Heart right ventricle (tissue), 16 donors: ENCODE results near the gene RASD2. TPM values are rescaled to one million over a fixed set of nuclear protein-coding genes. Genes with fewer than 3 reads are reported as not detected.

Source experiments
- ATAC-seq, 8 donors: fragments of 200-7000 bp; cut with Tn5 transposase; one replicate each; pipeline ENCODE4 v1.9.1; 2020; ENCODE audit warnings: mild to moderate bottlenecking in 8 of 8, moderate library complexity in 8 of 8, moderate number of reproducible peaks in 1 of 8
- DNase-seq, 2 donors: peaks; one replicate each; pipeline ENCODE4 v3.0.0-alpha.2; 2020
- H3K27ac ChIP-seq, 10 donors: fragments of 200-600 bp; sonication (generic) in 2 of 10; one replicate each; pipeline versions ENCODE4 v1.5.0 to v1.8.0; 2020 to 2022; ENCODE audit warnings: mild to moderate bottlenecking in 3 of 10
- H3K27me3 ChIP-seq, 7 donors: fragments of 200-600 bp; one replicate each; pipeline ENCODE4 v1.8.0; 2021 to 2022; ENCODE audit warnings: mild to moderate bottlenecking in 2 of 7
- H3K36me3 ChIP-seq, 9 donors: fragments of 200-600 bp; sonication (generic) in 1 of 9; one replicate each; pipeline versions ENCODE4 v1.5.0 to v1.8.0; 2020 to 2022; ENCODE audit warnings: mild to moderate bottlenecking in 2 of 9
- H3K4me1 ChIP-seq, 9 donors: fragments of 200-600 bp; sonication (generic) in 1 of 9; one replicate each; pipeline versions ENCODE4 v1.5.0 to v1.8.0; 2020 to 2022; ENCODE audit warnings: mild to moderate bottlenecking in 4 of 9
- H3K4me3 ChIP-seq, 10 donors: fragments of 200-600 bp; sonication (generic) in 2 of 10; one replicate each; pipeline versions ENCODE4 v1.5.0 to v1.8.0; 2020 to 2022; ENCODE audit warnings: mild to moderate bottlenecking in 7 of 10, moderate library complexity in 2 of 10
- H3K9me3 ChIP-seq, 11 donors: fragments of 200-600 bp in 10 of 11; sonication (generic) in 2 of 11; one replicate each; pipeline versions ENCODE4 v1.5.0 to v1.8.0; 2013 to 2022; ENCODE audit warnings: mild to moderate bottlenecking in 2 of 11, control low read depth in 1 of 11, moderate library complexity in 1 of 11
- WGBS, 2 donors: extraction: QIAGEN DNeasy Blood & Tissue Kit; methylation state at CpG; one replicate each; pipeline ENCODE4 v1.1.7; 2013; ENCODE audit warnings: inconsistent platforms in 1 of 2; 5-methylcytosine and 5-hydroxymethylcytosine counted together
- intact Hi-C, 10 donors: fragments of 100-400 bp; cut with DNase I; formaldehyde crosslinking; loops; one replicate each; pipeline versions ENCODE4 v1.11.1 to v1.14.2; 2022
- polyA plus RNA-seq, 2 donors: library from polyadenylated mRNA; stranded (reverse); fragments of 200-250 nt; gene quantifications; one replicate each; pipeline ENCODE4 v1.2.3, GENCODE V29; 2013
- total RNA-seq, 10 donors: library from RNA; stranded (reverse); fragmentation: NEBNext Ultra II Directional in 3 of 10; extraction: Animal tissue kit (Norgen Biotek cat#: 25700) in 3 of 10; gene quantifications; one replicate each; pipeline versions ENCODE4 v1.2.1 to v1.2.4, GENCODE V29; 2021 to 2023
- TF ChIP-seq, protein P1 (sequence below), 9 donors: fragments of 200-600 bp; sonication (generic) in 2 of 9; IDR thresholded peaks; one replicate each; pipeline versions ENCODE4 v1.5.0 to v1.8.0; 2021 to 2022; ENCODE audit warnings: antibody characterized with exemption in 9 of 9, mild to moderate bottlenecking in 5 of 9, moderate library complexity in 1 of 9
- donor health status: Arrhythmogenic right ventricular cardiomyopathy.
- donor health status: ischemic (EF 13 %, LVEDD 7.1; RV severe dilation, severe dysfunction).
- donor health status: healthy with polysubstance abuse.
- donor health status: DM: no; HTN: yes; CAD: no.
- donor health status: DM: no; HTN: no; CAD: no.
- donor health status: ischemic (EF 25% LVEDD 6.9; RV normal size, moderate dysfunction).
- donor health status: ischemic (EF 25% LVEDD 5.7; RV mildly dilated, moderate dysfunction).
- donor health status: healthy.
- donor health status: DM: yes; HTN: yes; CAD: no.
- donor health status: Ischemic cardiomyopathy.
- donor health status: ischemic (EF 35%, LVEDD 5.7; RV mildly dilated, moderate dysfunction).
- donor health status: nonischemic (EF 11% LVEDD 7.7; RV severe dilation, severe dysfunction).
- donor health status: DM: yes; HTN: yes; CAD: no.
- donor health status: PGD.
- donor health status: ischemic (EF 29% LVEDD 5.4; RV normal size, mild dysfunction).
- donor health status: nonischemic (EF 23%, LVEDD 6.1; RV moderate dilation, normal function).

Gene RASD2
- total and polyA plus RNA-seq, 12 donors = 1.4 to 9.9 (median 3.6) TPM

DNA sequence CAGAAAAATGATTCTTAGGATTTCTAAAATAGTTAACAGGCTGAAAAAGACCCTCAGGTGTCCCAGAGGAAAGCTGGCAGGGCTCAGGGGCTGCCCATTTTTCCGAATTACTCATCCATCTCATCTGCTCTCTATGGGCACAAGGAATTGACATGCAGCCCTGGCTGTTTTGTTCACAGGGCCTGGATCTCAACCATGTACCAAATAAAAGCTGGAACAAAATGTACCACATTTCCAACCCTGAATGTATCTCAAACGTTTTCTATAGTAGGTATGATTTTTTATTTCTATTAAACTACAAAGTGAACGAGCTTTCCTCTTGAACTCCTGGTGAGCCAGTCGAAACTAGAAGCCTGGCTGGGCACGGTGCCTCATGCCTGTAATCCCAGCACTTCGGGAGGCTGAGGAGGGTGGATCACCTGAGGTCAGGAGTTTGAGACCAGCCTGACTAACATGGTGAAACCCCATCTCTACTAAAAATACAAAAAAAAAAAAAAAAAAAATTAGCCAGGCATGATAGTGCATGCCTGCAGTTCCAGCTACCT, 43.8 kb upstream of the RASD2 start:
- intact Hi-C loops = loop anchor here in 1 of 10 donors (5.0 kb wide), 1 partner anchor 585 kb away; no protein-coding TSS in a partner anchor
- WGBS, 2 donors = 69 to 78% methylated on average over 6 of the region's 6 CpGs
- Histone ChIP-seq H3K4me3 (no peak overlapping the region), H3K27ac (no peak overlapping the region), H3K27me3 (peaks cover 0 to 41% (median 12%) of the 10 kb centered on the region in 7 donors), H3K4me1 (no peaks in the 10 kb centered on the region), H3K36me3 (no peaks in the 10 kb centered on the region), H3K9me3 (no peaks in the 10 kb centered on the region)
- ATAC-seq = no peak
- TF ChIP-seq, protein P1, sequence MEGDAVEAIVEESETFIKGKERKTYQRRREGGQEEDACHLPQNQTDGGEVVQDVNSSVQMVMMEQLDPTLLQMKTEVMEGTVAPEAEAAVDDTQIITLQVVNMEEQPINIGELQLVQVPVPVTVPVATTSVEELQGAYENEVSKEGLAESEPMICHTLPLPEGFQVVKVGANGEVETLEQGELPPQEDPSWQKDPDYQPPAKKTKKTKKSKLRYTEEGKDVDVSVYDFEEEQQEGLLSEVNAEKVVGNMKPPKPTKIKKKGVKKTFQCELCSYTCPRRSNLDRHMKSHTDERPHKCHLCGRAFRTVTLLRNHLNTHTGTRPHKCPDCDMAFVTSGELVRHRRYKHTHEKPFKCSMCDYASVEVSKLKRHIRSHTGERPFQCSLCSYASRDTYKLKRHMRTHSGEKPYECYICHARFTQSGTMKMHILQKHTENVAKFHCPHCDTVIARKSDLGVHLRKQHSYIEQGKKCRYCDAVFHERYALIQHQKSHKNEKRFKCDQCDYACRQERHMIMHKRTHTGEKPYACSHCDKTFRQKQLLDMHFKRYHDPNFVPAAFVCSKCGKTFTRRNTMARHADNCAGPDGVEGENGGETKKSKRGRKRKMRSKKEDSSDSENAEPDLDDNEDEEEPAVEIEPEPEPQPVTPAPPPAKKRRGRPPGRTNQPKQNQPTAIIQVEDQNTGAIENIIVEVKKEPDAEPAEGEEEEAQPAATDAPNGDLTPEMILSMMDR (IDR thresholded peaks at IDR 0.05) = no peak
- no peak for DNase-seq

- no peak for ATAC-seq
- WGBS, 2 donors = 69 to 79% methylated on average over 14 of the region's 14 CpGs
- no peaks in the 10 kb centered on the region for H3K4me1 ChIP-seq
- H3K9me3 ChIP-seq = no peaks in the 10 kb centered on the region
- no peak overlapping the region for H3K4me3 ChIP-seq
- H3K36me3 ChIP-seq = no peaks in the 10 kb centered on the region
- H3K27ac ChIP-seq = no peak overlapping the region
- no peak for DNase-seq
- TF ChIP-seq, protein P1 (IDR thresholded peaks at IDR 0.05) = no peak
- intact Hi-C loops = loop anchor here in 1 of 10 donors (5.0 kb wide), 1 partner anchor 586 kb away; no protein-coding TSS in a partner anchor
- H3K27me3 ChIP-seq = peaks cover 0 to 43% (median 12%) of the 10 kb centered on the region in 7 donors
These were observed 42.4 kb upstream of the RASD2 start for GRCh38 chr22:35498026-35498800.

DNA sequence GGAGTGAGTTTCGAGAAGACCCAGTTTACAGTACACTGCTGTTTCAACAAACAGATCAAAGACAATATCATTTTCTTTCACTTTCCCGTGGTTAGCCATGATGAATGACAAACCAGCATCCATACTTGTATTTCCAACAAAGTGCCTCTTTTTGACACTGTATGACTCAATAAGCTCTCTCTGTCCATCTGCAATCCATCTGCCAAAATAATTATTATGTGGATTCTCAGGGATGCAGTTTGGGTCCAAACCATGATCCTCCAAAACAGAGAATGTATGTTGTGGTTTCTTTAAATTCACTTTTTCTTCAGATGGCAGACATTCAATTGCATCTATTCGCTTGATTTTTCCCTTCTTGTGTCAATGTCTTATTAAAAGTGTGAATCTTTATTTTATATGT, 37.8 kb upstream of the RASD2 start:
- intact Hi-C loops = no loop called here
- Histone ChIP-seq H3K9me3 (no peaks in the 10 kb centered on the region), H3K4me1 (no peaks in the 10 kb centered on the region), H3K27me3 (peaks cover 0 to 61% (median 22%) of the 10 kb centered on the region in 7 donors), H3K4me3 (no peak overlapping the region), H3K36me3 (no peaks in the 10 kb centered on the region), H3K27ac (no peak overlapping the region)
- DNase-seq (no peak), ATAC-seq (no peak)
- TF ChIP-seq, protein P1 (IDR thresholded peaks at IDR 0.05) = no peak
- 74 to 81% methylated on average over 3 of the region's 3 CpGs for WGBS, 2 donors

DNA sequence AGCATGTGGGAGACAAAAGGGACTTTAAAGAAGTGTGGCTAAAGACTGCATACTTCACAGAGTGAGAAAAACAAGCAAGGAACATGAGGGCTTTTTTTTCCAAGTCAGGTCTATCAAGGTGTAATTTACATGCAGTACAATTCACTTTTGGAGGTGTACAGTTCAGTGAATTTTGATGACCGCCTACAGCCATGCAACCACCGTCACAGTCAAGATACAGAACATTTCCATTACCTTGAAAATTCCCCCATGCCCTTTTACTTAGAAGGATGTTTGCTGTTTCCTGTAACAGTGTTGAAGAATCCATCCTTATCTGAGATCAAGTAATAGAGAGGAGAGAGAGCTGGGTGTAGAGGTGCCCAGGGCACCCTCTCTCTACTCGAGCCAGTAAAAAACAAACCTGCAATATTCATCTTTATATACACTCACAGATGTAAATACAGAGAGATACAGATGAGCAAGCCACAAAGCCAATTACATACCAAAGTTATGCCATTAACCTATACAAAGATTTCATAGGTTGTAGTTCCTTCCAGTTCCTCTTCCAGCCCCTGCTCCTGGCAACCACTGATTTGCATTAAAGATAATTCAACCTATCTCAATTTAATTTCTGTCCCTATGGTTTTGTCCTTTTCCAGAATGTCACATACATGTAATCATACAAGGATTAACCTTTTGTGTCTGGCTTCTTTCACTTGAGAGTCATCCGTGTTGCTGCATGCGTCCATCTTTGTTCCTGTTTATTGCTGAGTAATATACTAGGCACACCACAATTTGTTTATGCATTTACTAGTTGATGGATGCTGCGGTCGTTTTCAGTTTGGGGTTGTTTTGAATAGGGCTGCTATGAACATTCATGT, 35.0 kb upstream of the RASD2 start:
- H3K4me3 ChIP-seq = no peak overlapping the region
- no peak overlapping the region for H3K27ac ChIP-seq
- H3K36me3 ChIP-seq = no peaks in the 10 kb centered on the region
- TF ChIP-seq, protein P1 (IDR thresholded peaks at IDR 0.05) = no peak
- H3K4me1 ChIP-seq = no peaks in the 10 kb centered on the region
- peaks cover 0 to 44% (median 17%) of the 10 kb centered on the region in 7 donors for H3K27me3 ChIP-seq
- DNase-seq (no peak), ATAC-seq (no peak)
- WGBS, 2 donors = 71 to 76% methylated on average over 7 of the region's 7 CpGs
- intact Hi-C loops = no loop called here
- no peaks in the 10 kb centered on the region for H3K9me3 ChIP-seq
